ENCODE data around the gene FYN. TPM values are rescaled to one million over a fixed set of nuclear protein-coding genes. Genes with fewer than 3 reads are reported as not detected.

Gene FYN
- total RNA-seq, 2 donors from 2014 or later: 273 to 443 TPM

DNA sequence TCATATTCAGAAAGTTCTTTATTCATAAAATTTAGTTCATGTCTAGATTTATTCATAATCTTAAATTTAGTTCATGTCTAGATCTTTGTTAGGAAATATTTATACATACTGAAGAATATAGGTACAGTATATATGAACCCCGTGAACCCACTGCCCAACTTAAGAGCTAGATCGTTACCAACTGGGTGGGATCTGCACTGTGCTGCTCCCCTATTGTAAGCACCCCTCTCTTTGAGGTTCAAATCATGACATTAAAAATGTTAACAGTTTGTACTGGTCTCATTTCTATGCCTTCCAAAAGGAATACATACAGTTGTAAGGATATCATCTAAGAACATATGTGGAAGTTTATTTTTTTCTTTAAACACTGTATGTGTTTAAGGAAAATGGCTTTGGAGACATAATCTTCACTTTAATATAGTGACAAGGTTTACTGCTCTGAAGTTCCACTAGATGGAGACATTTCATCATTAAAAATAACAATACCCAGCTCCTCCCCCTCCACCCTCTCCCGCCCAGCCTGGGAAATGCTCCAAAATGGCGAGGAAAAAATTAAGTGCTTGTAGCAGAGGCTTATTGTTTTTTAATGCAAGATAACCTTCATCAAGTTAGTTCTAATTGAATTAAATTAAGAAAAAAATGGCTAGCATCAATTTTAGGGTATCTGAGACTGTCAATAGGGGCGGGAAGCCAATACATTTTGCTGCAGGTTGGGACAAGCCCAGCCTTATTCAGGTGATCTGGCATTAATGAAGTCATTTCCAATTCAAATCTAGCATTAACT is 163.4 kb downstream of the FYN start:
- H3K36me3 Mint-ChIP-seq: peaks cover 9% of the 10 kb centered on the region
- ATAC-seq (peak; percentile 68), DNase-seq (ENCODE audit: low spot score) (no peak)
- no peaks in the 10 kb centered on the region for H3K9me3 Mint-ChIP-seq
- no peaks in the 10 kb centered on the region for H3K27me3 Mint-ChIP-seq
- peak overlapping the region; percentile 94 to 99 for H3K27ac Mint-ChIP-seq
- peaks cover 50 to 53% of the 10 kb centered on the region in 2 donors for H3K4me1 Mint-ChIP-seq (ENCODE audit: low read depth in 2 of 2)
- peak overlapping the region; percentile 4 for H3K4me3 Mint-ChIP-seq

DNA sequence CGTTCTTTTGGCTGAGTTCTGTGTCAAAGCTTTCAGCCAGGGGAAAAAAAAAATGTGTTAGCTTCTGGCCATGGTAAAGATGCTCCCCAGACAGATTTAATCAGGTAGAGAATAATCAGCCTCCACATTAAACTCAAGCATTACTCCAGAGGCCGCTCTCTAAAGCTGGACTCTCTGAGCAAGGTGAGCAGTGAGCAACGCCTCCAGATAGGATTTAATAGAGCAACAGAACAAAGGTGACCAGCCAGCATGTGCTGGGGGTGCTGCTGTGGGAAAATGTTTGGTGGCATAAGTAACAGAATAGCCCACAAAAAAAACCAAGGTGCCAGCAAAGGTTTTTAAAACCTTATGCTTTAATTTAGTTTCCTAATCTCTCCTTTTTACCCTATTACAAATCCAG is 164.1 kb downstream of the FYN start:
- Mint-ChIP-seq H3K27ac (peak overlapping the region; percentile 94 to 99), H3K4me1 (ENCODE audit: low read depth in 2 of 2) (peaks cover 44 to 47% of the 10 kb centered on the region in 2 donors), H3K36me3 (peaks cover 7% of the 10 kb centered on the region)

GRCh38 chr6:111707773-111708172 is 165.5 kb downstream of the FYN start:
- H3K4me1 Mint-ChIP-seq (ENCODE audit: low read depth in 2 of 2): peaks cover 31 to 34% of the 10 kb centered on the region in 2 donors
- H3K27me3 Mint-ChIP-seq: no peaks in the 10 kb centered on the region
- no peaks in the 10 kb centered on the region for H3K9me3 Mint-ChIP-seq
- peak overlapping the region; percentile 94 to 99 for H3K27ac Mint-ChIP-seq
- ATAC-seq: no peak
- H3K36me3 Mint-ChIP-seq: no peaks in the 10 kb centered on the region
- DNase-seq (ENCODE audit: low spot score): no peak
- no peak overlapping the region for H3K4me3 Mint-ChIP-seq

More for the DNA sequence above, 164.1 kb downstream of the FYN start:
- Mint-ChIP-seq H3K27me3 (no peaks in the 10 kb centered on the region), H3K9me3 (no peaks in the 10 kb centered on the region), H3K4me3 (no peak overlapping the region)
- ATAC-seq (no peak), DNase-seq (ENCODE audit: low spot score) (no peak)

DNA sequence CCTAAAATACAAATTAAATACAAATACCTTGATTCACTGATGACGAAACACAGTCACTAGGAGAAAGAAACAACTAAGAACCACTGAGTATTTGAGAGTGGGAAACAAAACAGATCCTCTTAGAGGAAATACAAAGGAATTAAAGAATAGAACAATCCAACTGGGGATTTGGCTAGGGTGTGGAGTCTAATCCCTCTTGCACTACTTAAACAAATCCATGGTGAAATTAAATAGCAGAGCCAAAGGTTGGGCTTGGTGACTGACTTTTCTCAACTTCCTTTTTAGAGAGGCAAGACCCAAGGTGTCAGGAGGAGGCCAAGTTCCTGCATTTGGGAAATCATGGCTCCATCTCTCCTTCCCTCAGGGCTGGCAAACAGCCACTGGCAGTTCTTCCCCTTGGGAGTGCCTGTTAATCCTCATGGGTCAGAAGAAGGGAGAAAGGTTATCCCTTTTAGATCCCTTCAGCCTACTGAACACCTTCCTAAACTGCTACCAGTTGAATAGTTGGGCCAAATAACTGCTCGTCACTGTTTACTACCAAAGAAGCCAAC is 166.3 kb downstream of the FYN start:
- Mint-ChIP-seq H3K27me3 (no peaks in the 10 kb centered on the region), H3K4me3 (no peak overlapping the region), H3K4me1 (ENCODE audit: low read depth in 2 of 2) (peaks cover 24 to 28% of the 10 kb centered on the region in 2 donors), H3K27ac (peak overlapping the region; percentile 94 to 99), H3K36me3 (no peaks in the 10 kb centered on the region), H3K9me3 (no peaks in the 10 kb centered on the region)
- ATAC-seq: no peak
- DNase-seq (ENCODE audit: low spot score): no peak

DNA sequence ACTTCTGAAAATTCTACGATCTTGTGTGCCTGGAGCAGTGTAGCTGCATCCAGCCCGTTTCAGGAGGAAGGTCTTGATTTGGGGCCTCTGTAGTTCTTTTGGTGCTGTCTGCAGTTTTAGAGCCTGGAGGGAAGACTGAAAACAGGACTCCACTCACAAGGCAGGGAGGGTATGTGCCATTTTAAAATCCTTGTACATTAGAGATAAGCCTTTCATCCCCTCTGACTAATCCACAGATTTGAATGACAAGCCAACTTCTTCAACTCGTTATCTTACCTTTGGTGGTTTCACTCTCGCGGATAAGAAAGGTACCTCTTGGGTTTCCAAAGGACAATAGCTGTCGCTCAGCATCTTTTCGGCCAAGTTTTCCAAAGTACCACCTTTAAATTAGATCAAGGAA is 169.5 kb downstream of the FYN start:
- peak overlapping the region; percentile 35 to 50 for H3K27ac Mint-ChIP-seq
- peaks cover 19% of the 10 kb centered on the region for H3K36me3 Mint-ChIP-seq
- H3K27me3 Mint-ChIP-seq: no peaks in the 10 kb centered on the region
- H3K9me3 Mint-ChIP-seq: no peaks in the 10 kb centered on the region
- DNase-seq (ENCODE audit: low spot score) (no peak), ATAC-seq (no peak)
- no peak overlapping the region for H3K4me3 Mint-ChIP-seq
- peaks cover 14 to 15% of the 10 kb centered on the region in 2 donors for H3K4me1 Mint-ChIP-seq (ENCODE audit: low read depth in 2 of 2)

DNA sequence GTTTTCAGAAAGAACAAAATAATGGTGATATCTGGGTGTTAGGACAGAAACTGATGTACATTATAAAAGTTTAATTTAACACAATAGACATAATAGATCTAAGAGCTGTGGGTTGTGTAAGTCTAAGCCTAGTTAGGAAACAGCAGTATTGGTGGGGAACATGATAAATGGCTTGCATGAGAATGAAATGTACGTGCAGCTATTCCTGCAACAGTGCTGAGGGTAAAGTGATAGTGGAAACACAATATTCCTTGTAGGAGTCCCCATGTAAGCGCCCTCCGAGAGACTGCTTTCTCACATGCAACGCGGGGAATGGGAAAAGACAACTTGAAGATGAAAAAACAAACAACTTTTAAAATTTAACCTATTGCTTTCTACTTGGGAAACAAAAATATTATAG is 171.0 kb downstream of the FYN start:
- Mint-ChIP-seq H3K27me3 (no peaks in the 10 kb centered on the region), H3K27ac (peak overlapping the region in 1 of 2 donors; percentile 34), H3K36me3 (peaks cover 19% of the 10 kb centered on the region), H3K9me3 (no peaks in the 10 kb centered on the region), H3K4me3 (no peak overlapping the region), H3K4me1 (ENCODE audit: low read depth in 2 of 2) (peaks cover 10 to 15% of the 10 kb centered on the region in 2 donors)
- DNase-seq (ENCODE audit: low spot score) (no peak), ATAC-seq (no peak)

- Mint-ChIP-seq H3K27ac (peak overlapping the region in 1 of 2 donors; percentile 34), H3K4me1 (ENCODE audit: low read depth in 2 of 2) (peaks cover 10 to 15% of the 10 kb centered on the region in 2 donors), H3K4me3 (no peak overlapping the region), H3K27me3 (no peaks in the 10 kb centered on the region), H3K9me3 (no peaks in the 10 kb centered on the region), H3K36me3 (peaks cover 19% of the 10 kb centered on the region)
- DNase-seq (ENCODE audit: low spot score) (no peak), ATAC-seq (no peak)
These were observed 172.1 kb downstream of the FYN start for GRCh38 chr6:111701146-111701545.

- ATAC-seq: no peak
- DNase-seq (ENCODE audit: low spot score): no peak
- H3K27ac Mint-ChIP-seq: peak overlapping the region; percentile 12 to 50
- H3K27me3 Mint-ChIP-seq: no peaks in the 10 kb centered on the region
- no peak overlapping the region for H3K4me3 Mint-ChIP-seq
- peaks cover 14 to 20% of the 10 kb centered on the region in 2 donors for H3K4me1 Mint-ChIP-seq (ENCODE audit: low read depth in 2 of 2)
- H3K36me3 Mint-ChIP-seq: peaks cover 24% of the 10 kb centered on the region
- H3K9me3 Mint-ChIP-seq: no peaks in the 10 kb centered on the region
These were observed 173.0 kb downstream of the FYN start for GRCh38 chr6:111700135-111700690.

DNA sequence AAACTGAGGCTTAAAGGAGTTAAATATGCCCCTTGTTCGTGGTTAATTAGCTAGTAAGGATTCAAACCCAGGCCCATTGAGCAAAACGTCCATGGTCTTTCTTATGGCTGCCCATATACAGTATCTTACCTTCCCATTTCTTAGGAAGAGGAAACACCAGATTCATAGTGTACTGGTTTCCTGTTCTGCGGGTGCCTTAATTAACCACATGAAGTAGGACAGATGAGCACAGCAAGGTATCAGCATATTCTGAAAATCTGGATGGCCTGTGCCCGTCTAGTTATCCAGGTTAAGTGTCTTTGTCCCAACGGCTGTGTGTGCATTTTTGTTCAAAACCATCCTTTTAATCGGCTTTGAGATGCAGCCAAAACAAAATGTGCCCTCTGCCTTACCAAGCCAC is 174.1 kb downstream of the FYN start:
- Mint-ChIP-seq H3K4me1 (ENCODE audit: low read depth in 2 of 2) (peaks cover 14 to 29% of the 10 kb centered on the region in 2 donors), H3K36me3 (peaks cover 31% of the 10 kb centered on the region), H3K27me3 (no peaks in the 10 kb centered on the region), H3K9me3 (no peaks in the 10 kb centered on the region), H3K4me3 (no peak overlapping the region), H3K27ac (peak overlapping the region; percentile 12 to 50)
- ATAC-seq (no peak), DNase-seq (ENCODE audit: low spot score) (no peak)

DNA sequence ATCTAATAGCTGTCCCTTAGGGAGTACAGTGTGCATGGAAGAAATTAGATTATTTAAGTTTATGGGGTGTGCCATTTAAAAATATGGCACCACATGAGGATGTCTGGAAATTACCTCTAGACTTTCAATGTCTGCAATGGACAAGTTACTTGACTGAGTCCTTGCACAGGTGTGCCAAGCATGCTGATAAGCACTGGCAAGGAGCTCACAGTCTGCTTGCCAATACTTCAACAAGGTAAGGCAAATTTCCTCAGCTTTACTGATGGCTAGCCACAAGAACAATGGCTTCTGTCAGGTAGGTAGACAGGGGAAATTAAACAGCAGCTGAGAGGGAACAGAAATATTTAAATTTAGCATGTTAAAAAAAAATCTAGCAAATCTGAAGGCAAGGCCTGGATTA is 176.4 kb downstream of the FYN start:
- no peak for DNase-seq (ENCODE audit: low spot score)
- Mint-ChIP-seq H3K4me1 (ENCODE audit: low read depth in 2 of 2) (peaks cover 25 to 42% of the 10 kb centered on the region in 2 donors), H3K9me3 (no peaks in the 10 kb centered on the region), H3K36me3 (peaks cover 47% of the 10 kb centered on the region), H3K27me3 (no peaks in the 10 kb centered on the region), H3K27ac (no peak overlapping the region), H3K4me3 (no peak overlapping the region)
- no peak for ATAC-seq

DNA sequence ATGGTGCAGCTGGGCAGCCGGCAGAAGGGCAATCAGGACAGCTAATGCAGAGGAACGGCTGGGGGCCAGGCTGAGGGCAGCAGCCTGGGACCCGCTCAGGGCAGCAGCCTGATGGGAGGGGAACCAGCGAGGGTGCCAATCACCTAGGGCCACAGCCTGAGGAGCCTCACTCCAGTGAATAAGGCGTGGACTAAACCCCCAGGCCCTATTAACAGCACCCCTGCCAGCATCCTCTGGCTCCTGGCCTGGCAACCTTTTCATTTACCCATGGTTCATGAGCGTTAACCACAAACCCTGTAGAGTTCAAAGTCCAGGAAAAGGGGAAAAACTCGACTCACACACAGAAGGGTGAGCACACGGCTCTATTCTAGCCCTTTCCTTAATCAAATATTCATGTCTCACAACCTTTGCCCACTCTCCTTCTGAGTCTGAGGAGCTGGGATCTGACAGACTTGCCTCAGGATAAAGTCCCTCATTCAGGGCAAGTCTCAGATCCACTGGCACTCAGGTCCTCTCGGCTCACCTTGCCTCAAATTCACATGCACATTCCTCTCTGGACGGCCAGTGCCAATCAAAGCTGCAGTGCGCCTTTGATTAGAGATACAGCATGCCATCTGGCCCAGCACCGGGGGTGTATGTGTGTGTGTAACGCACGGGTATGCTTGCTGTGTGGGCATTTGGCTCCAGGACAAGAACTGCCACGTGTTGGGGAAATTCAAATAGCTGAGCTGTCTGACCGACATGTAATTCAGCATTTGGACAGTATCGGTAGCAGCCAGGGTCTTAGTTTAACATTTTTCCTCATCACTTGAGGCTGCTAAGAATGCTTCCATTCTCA is 180.7 kb downstream of the FYN start:
- Mint-ChIP-seq H3K4me1 (ENCODE audit: low read depth in 2 of 2) (peaks cover 29 to 32% of the 10 kb centered on the region in 2 donors), H3K27ac (peak overlapping the region; percentile 45 to 48), H3K27me3 (no peaks in the 10 kb centered on the region), H3K9me3 (no peaks in the 10 kb centered on the region), H3K36me3 (peaks cover 43% of the 10 kb centered on the region), H3K4me3 (no peak overlapping the region)
- no peak for DNase-seq (ENCODE audit: low spot score)
- ATAC-seq: peak in 1 of 2 donors; percentile 41

DNA sequence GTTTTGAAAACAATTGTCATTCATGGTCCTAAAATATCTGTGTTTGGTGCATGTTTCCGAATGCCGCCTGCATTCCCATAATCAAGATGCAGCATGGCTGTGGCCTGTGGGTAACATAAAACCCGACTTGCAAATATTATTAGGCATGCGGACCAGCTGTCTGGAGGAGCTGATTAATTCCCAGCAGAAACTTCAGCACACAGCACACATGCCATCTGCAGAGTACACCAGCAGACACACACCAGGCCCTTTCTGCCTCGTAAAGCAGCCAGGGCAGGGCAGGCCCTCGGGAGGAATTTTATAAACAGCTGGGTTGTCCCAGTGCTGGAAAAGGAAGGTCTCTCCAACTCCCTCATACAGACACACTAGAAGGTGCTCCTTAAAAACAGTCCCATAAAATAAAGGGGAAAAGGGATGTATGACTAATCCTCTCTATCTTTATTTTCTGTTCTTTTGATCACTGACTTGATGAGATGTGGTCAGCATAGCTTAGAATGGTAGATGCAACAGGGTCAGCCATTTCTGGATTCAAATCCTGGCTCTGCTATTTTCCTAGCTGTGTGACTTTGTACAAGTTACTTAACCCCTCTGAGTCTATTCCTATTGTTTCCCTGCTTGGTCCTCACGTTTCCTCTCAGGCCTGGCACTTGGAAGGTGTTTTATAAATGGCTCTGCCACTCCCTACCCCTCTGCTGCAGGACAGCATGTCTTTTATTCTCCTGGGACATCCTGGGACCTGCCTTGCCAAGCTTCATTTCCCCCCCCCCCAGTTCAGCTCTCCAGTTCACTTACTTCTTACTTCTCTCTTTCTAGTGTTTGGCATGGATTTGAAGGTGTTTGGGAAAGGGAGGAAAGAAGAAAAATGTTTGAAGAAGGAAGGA is 181.7 kb downstream of the FYN start:
- DNase-seq (ENCODE audit: low spot score) (no peak), ATAC-seq (no peak)
- Mint-ChIP-seq H3K27me3 (no peaks in the 10 kb centered on the region), H3K27ac (peak overlapping the region in 1 of 2 donors; percentile 48), H3K4me1 (ENCODE audit: low read depth in 2 of 2) (peaks cover 34 to 35% of the 10 kb centered on the region in 2 donors), H3K36me3 (peaks cover 47% of the 10 kb centered on the region), H3K9me3 (no peaks in the 10 kb centered on the region), H3K4me3 (no peak overlapping the region)

DNA sequence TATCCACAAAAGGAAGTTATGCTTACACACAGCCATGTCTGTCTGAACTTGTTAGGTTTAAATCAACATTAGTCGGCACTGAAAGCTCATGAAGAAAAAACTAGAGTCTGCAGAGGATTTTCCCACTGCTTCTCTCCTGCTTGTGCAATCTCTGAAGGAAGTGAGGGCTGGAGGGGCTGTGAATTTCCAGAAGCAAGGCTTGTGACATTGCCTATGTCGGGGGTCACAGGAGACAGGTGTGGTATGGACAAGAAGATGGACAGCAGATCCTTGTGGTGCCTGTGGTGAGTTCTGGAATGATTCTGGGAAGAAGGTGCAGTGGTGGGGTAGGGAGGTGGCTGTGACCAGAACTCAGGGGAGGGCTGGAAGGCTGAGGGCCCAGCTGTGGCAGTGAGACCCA is 183.3 kb downstream of the FYN start:
- Mint-ChIP-seq H3K27ac (peak overlapping the region; percentile 8 to 17), H3K4me1 (ENCODE audit: low read depth in 2 of 2) (peaks cover 35 to 38% of the 10 kb centered on the region in 2 donors), H3K36me3 (peaks cover 43% of the 10 kb centered on the region), H3K4me3 (no peak overlapping the region), H3K9me3 (no peaks in the 10 kb centered on the region), H3K27me3 (no peaks in the 10 kb centered on the region)
- no peak for ATAC-seq
- DNase-seq (ENCODE audit: low spot score): no peak
